ENCODE results near the gene LSG1.

DNA sequence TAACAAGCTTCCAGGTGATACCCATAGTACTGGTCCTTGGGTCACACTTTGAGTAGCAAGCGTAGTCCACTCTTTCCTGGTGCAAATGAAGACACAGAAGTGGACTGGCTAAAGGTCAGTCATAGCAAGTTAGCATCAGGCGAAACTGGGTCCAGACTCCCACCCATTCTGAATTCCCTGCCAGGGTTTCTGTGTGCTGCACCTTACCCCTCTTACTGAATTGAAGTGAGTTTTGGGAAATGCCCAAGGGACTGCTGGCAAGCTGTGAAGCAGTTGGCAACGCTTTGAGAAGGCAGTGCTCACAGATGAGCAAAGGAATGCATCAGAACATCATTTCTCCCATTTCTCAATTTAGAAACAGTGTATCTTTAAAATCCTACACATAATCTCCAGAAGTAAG, 1.8 kb upstream of the LSG1 start:
- TF ChIP-seq CBFB (CRISPR knock-in tag; IDR thresholded peaks at IDR 0.05; ENCODE audit: low read depth) (no peak), SP1 (CRISPR knock-in tag; conservative IDR thresholded peaks at IDR 0.05) (no peak), ZNF232 (CRISPR knock-in tag; IDR thresholded peaks at IDR 0.05) (no peak), ZNF416 (CRISPR knock-in tag; IDR thresholded peaks at IDR 0.05) (no peak), CREM (CRISPR knock-in tag; IDR thresholded peaks at IDR 0.05) (no peak), JUN (CRISPR knock-in tag; IDR thresholded peaks at IDR 0.05) (no peak)
- TF ChIP-seq, protein P1, sequence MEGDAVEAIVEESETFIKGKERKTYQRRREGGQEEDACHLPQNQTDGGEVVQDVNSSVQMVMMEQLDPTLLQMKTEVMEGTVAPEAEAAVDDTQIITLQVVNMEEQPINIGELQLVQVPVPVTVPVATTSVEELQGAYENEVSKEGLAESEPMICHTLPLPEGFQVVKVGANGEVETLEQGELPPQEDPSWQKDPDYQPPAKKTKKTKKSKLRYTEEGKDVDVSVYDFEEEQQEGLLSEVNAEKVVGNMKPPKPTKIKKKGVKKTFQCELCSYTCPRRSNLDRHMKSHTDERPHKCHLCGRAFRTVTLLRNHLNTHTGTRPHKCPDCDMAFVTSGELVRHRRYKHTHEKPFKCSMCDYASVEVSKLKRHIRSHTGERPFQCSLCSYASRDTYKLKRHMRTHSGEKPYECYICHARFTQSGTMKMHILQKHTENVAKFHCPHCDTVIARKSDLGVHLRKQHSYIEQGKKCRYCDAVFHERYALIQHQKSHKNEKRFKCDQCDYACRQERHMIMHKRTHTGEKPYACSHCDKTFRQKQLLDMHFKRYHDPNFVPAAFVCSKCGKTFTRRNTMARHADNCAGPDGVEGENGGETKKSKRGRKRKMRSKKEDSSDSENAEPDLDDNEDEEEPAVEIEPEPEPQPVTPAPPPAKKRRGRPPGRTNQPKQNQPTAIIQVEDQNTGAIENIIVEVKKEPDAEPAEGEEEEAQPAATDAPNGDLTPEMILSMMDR (IDR thresholded peaks at IDR 0.05): no peak
- TF ChIP-seq, protein P2, sequence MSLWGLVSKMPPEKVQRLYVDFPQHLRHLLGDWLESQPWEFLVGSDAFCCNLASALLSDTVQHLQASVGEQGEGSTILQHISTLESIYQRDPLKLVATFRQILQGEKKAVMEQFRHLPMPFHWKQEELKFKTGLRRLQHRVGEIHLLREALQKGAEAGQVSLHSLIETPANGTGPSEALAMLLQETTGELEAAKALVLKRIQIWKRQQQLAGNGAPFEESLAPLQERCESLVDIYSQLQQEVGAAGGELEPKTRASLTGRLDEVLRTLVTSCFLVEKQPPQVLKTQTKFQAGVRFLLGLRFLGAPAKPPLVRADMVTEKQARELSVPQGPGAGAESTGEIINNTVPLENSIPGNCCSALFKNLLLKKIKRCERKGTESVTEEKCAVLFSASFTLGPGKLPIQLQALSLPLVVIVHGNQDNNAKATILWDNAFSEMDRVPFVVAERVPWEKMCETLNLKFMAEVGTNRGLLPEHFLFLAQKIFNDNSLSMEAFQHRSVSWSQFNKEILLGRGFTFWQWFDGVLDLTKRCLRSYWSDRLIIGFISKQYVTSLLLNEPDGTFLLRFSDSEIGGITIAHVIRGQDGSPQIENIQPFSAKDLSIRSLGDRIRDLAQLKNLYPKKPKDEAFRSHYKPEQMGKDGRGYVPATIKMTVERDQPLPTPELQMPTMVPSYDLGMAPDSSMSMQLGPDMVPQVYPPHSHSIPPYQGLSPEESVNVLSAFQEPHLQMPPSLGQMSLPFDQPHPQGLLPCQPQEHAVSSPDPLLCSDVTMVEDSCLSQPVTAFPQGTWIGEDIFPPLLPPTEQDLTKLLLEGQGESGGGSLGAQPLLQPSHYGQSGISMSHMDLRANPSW (CRISPR knock-in tag; conservative IDR thresholded peaks at IDR 0.05; ENCODE audit: low read depth): no peak
- TF ChIP-seq, protein P3, sequence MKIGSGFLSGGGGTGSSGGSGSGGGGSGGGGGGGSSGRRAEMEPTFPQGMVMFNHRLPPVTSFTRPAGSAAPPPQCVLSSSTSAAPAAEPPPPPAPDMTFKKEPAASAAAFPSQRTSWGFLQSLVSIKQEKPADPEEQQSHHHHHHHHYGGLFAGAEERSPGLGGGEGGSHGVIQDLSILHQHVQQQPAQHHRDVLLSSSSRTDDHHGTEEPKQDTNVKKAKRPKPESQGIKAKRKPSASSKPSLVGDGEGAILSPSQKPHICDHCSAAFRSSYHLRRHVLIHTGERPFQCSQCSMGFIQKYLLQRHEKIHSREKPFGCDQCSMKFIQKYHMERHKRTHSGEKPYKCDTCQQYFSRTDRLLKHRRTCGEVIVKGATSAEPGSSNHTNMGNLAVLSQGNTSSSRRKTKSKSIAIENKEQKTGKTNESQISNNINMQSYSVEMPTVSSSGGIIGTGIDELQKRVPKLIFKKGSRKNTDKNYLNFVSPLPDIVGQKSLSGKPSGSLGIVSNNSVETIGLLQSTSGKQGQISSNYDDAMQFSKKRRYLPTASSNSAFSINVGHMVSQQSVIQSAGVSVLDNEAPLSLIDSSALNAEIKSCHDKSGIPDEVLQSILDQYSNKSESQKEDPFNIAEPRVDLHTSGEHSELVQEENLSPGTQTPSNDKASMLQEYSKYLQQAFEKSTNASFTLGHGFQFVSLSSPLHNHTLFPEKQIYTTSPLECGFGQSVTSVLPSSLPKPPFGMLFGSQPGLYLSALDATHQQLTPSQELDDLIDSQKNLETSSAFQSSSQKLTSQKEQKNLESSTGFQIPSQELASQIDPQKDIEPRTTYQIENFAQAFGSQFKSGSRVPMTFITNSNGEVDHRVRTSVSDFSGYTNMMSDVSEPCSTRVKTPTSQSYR (CRISPR knock-in tag; IDR thresholded peaks at IDR 0.05): no peak
- TF ChIP-seq, protein P4, sequence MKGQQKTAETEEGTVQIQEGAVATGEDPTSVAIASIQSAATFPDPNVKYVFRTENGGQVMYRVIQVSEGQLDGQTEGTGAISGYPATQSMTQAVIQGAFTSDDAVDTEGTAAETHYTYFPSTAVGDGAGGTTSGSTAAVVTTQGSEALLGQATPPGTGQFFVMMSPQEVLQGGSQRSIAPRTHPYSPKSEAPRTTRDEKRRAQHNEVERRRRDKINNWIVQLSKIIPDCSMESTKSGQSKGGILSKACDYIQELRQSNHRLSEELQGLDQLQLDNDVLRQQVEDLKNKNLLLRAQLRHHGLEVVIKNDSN (CRISPR knock-in tag; IDR thresholded peaks at IDR 0.05): no peak
